Breast epithelium (tissue), 3 donors: ENCODE data around the gene GPR155.

Experiments
- POLR2A ChIP-seq: fragments of 450-650 bp; IDR thresholded peaks from one replicate; pipeline ENCODE4 v1.6.1; 2016; ENCODE audit warnings: antibody characterized with exemption, mild to moderate bottlenecking, moderate library complexity
- TF ChIP-seq, protein P1 (sequence below), 3 donors: fragments of 450-650 bp; IDR thresholded peaks; one replicate each; pipeline ENCODE4 v1.5.1; 2016 to 2017; ENCODE audit warnings: antibody characterized with exemption in 3 of 3, mild to moderate bottlenecking in 3 of 3, moderate library complexity in 3 of 3

DNA sequence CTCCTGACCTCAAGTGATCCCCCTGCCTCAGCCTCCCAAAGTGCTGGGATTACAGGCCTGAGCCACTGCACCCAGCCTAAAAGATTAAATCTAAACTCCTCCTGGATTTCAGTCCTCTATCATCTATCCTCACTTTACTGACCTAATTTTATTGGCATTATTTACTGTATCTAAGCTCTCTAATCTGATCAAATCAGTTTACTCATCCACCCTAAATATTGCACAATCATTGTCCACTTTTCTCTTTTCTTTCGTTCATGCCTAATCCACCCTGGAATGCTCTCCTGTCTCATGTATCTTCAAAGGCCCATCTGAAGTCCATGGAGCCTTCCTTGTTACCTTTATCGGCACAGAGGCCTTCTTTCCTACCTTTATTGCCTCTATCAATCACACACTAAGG lies 31.6 kb upstream of the GPR155 start:
- TF ChIP-seq, protein P1, sequence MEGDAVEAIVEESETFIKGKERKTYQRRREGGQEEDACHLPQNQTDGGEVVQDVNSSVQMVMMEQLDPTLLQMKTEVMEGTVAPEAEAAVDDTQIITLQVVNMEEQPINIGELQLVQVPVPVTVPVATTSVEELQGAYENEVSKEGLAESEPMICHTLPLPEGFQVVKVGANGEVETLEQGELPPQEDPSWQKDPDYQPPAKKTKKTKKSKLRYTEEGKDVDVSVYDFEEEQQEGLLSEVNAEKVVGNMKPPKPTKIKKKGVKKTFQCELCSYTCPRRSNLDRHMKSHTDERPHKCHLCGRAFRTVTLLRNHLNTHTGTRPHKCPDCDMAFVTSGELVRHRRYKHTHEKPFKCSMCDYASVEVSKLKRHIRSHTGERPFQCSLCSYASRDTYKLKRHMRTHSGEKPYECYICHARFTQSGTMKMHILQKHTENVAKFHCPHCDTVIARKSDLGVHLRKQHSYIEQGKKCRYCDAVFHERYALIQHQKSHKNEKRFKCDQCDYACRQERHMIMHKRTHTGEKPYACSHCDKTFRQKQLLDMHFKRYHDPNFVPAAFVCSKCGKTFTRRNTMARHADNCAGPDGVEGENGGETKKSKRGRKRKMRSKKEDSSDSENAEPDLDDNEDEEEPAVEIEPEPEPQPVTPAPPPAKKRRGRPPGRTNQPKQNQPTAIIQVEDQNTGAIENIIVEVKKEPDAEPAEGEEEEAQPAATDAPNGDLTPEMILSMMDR (IDR thresholded peaks at IDR 0.05): no peak
- no peak for TF ChIP-seq POLR2A
